ENCODE data around the gene CCNG1. TPM values are rescaled to one million over a fixed set of nuclear protein-coding genes. Genes with fewer than 3 reads are reported as not detected.

Gene CCNG1
- total RNA-seq, 1 experiment from 2014 or later = 130 TPM

GRCh38 chr5:163467682-163468081, 30.3 kb downstream of the CCNG1 start:
- DNase-seq (ENCODE audit: low spot score) = no peak
- H3K4me3 ChIP-seq (ENCODE audit: low read depth, low read length, poor library complexity, severe bottlenecking) = no peak overlapping the region
- CTCF ChIA-PET = no interaction called here
- POLR2A ChIA-PET (ENCODE audit: low non-redundant PET) = no interaction called here
- H3K27me3 ChIP-seq (replicated peaks; ENCODE audit: insufficient read depth, low read depth, low read length, poor library complexity) = no peaks in the 10 kb centered on the region
- intact Hi-C loops (cut with micrococcal nuclease; ENCODE audit: unreplicated experiment) = no loop called here
- peaks cover 74% of the 10 kb centered on the region for H3K36me3 ChIP-seq (ENCODE audit: insufficient read depth, low read length, poor library complexity, severe bottlenecking)
- TF ChIP-seq, protein P1, sequence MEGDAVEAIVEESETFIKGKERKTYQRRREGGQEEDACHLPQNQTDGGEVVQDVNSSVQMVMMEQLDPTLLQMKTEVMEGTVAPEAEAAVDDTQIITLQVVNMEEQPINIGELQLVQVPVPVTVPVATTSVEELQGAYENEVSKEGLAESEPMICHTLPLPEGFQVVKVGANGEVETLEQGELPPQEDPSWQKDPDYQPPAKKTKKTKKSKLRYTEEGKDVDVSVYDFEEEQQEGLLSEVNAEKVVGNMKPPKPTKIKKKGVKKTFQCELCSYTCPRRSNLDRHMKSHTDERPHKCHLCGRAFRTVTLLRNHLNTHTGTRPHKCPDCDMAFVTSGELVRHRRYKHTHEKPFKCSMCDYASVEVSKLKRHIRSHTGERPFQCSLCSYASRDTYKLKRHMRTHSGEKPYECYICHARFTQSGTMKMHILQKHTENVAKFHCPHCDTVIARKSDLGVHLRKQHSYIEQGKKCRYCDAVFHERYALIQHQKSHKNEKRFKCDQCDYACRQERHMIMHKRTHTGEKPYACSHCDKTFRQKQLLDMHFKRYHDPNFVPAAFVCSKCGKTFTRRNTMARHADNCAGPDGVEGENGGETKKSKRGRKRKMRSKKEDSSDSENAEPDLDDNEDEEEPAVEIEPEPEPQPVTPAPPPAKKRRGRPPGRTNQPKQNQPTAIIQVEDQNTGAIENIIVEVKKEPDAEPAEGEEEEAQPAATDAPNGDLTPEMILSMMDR (conservative IDR thresholded peaks at IDR 0.05; ENCODE audit: low read depth, low read length) = no peak
- TF ChIP-seq EZH2 (IDR thresholded peaks at IDR 0.05; ENCODE audit: borderline replicate concordance, low read depth, low read length, poor library complexity, severe bottlenecking) = no peak
- H3K4me1 ChIP-seq (ENCODE audit: insufficient read depth, low read length, poor library complexity, severe bottlenecking) = peaks cover 21% of the 10 kb centered on the region
- H3K27ac ChIP-seq (ENCODE audit: low read depth, low read length, poor library complexity, severe bottlenecking) = peak overlapping the region; percentile 24
- no TSS peak for BruUV-seq (replicated peaks)
- H3K9me3 ChIP-seq (ENCODE audit: low read depth, low read length, poor library complexity, severe bottlenecking) = no peaks in the 10 kb centered on the region

GRCh38 chr5:163473635-163474243, 36.3 kb downstream of the CCNG1 start:
- POLR2A ChIA-PET (ENCODE audit: low non-redundant PET) = no interaction called here
- CTCF ChIA-PET = no interaction called here
- no peak overlapping the region for H3K27ac ChIP-seq (ENCODE audit: low read depth, low read length, poor library complexity, severe bottlenecking)
- no peaks in the 10 kb centered on the region for H3K4me1 ChIP-seq (ENCODE audit: insufficient read depth, low read length, poor library complexity, severe bottlenecking)
- intact Hi-C loops (cut with micrococcal nuclease; ENCODE audit: unreplicated experiment) = no loop called here
- H3K36me3 ChIP-seq (ENCODE audit: insufficient read depth, low read length, poor library complexity, severe bottlenecking) = peaks cover 92% of the 10 kb centered on the region
- no peak for TF ChIP-seq EZH2 (IDR thresholded peaks at IDR 0.05; ENCODE audit: borderline replicate concordance, low read depth, low read length, poor library complexity, severe bottlenecking)
- TF ChIP-seq, protein P1 (conservative IDR thresholded peaks at IDR 0.05; ENCODE audit: low read depth, low read length) = peak; percentile 54; the same call in 1 of the 2 replicates
- no TSS peak for BruUV-seq (replicated peaks)
- no peak overlapping the region for H3K4me3 ChIP-seq (ENCODE audit: low read depth, low read length, poor library complexity, severe bottlenecking)
- no peaks in the 10 kb centered on the region for H3K9me3 ChIP-seq (ENCODE audit: low read depth, low read length, poor library complexity, severe bottlenecking)
- no peak for DNase-seq (ENCODE audit: low spot score)
- no peaks in the 10 kb centered on the region for H3K27me3 ChIP-seq (replicated peaks; ENCODE audit: insufficient read depth, low read depth, low read length, poor library complexity)

GRCh38 chr5:163475411-163475810, 38.0 kb downstream of the CCNG1 start:
- POLR2A ChIA-PET (ENCODE audit: low non-redundant PET) = no interaction called here
- Histone ChIP-seq H3K27me3 (replicated peaks; ENCODE audit: insufficient read depth, low read depth, low read length, poor library complexity) (no peaks in the 10 kb centered on the region), H3K4me3 (ENCODE audit: low read depth, low read length, poor library complexity, severe bottlenecking) (no peak overlapping the region), H3K36me3 (ENCODE audit: insufficient read depth, low read length, poor library complexity, severe bottlenecking) (peaks cover 92% of the 10 kb centered on the region), H3K9me3 (ENCODE audit: low read depth, low read length, poor library complexity, severe bottlenecking) (no peaks in the 10 kb centered on the region), H3K4me1 (ENCODE audit: insufficient read depth, low read length, poor library complexity, severe bottlenecking) (no peaks in the 10 kb centered on the region), H3K27ac (ENCODE audit: low read depth, low read length, poor library complexity, severe bottlenecking) (no peak overlapping the region)
- no TSS peak for BruUV-seq (replicated peaks)
- CTCF ChIA-PET = no interaction called here
- DNase-seq (ENCODE audit: low spot score) = no peak
- TF ChIP-seq, protein P1 (conservative IDR thresholded peaks at IDR 0.05; ENCODE audit: low read depth, low read length) = no peak
- TF ChIP-seq EZH2 (IDR thresholded peaks at IDR 0.05; ENCODE audit: borderline replicate concordance, low read depth, low read length, poor library complexity, severe bottlenecking) = no peak
- intact Hi-C loops (cut with micrococcal nuclease; ENCODE audit: unreplicated experiment) = no loop called here
